Heart left ventricle (tissue), 13 donors: Measurements from ENCODE around the gene VIP.

ENCODE experiments used
- CTCF ChIP-seq, 12 donors: fragments of 200-600 bp; sonication (generic) in 4 of 12; IDR thresholded peaks; one replicate each; pipeline versions ENCODE4 v1.5.0 to v1.8.0; 2018 to 2022; ENCODE audit warnings: antibody characterized with exemption in 12 of 12, mild to moderate bottlenecking in 5 of 12
- POLR2A ChIP-seq, 2 donors: fragments of 450-650 bp; IDR thresholded peaks; one replicate each; pipeline ENCODE4 v1.6.1; 2017; ENCODE audit warnings: antibody characterized with exemption in 2 of 2, mild to moderate bottlenecking in 2 of 2, moderate library complexity in 2 of 2
- donor health status: ischemic (EF 13 %, LVEDD 7.1; RV severe dilation, severe dysfunction).
- donor health status: DM: no; HTN: yes; CAD: no.
- donor health status: DM: no; HTN: no; CAD: no.
- donor health status: ischemic (EF 25% LVEDD 6.9; RV normal size, moderate dysfunction).
- donor health status: ischemic (EF 25% LVEDD 5.7; RV mildly dilated, moderate dysfunction).
- donor health status: ischemic (EF 35%, LVEDD 5.7; RV mildly dilated, moderate dysfunction).
- donor health status: nonischemic (EF 11% LVEDD 7.7; RV severe dilation, severe dysfunction).
- donor health status: DM: yes; HTN: yes; CAD: no.
- donor health status: PGD.
- donor health status: ischemic (EF 29% LVEDD 5.4; RV normal size, mild dysfunction).
- donor health status: nonischemic (EF 23%, LVEDD 6.1; RV moderate dilation, normal function).

GRCh38 chr6:152701863-152702401 lies 48.7 kb upstream of the VIP start:
- TF ChIP-seq CTCF (IDR thresholded peaks at IDR 0.05) (no peak), POLR2A (IDR thresholded peaks at IDR 0.05) (no peak)
